Osteocyte (in vitro differentiated cells): Measurements from ENCODE around the gene TRMT1. TPM values are rescaled to one million over a fixed set of nuclear protein-coding genes. Genes with fewer than 3 reads are reported as not detected.
A peak's percentile ranks its signal among the peaks of the same experiment; 100 is the strongest.

Source experiments
- DNase-seq: peaks from one replicate; pipeline ENCODE4 v3.0.0; 2021; ENCODE audit warnings: mixed read lengths; ENCODE audit not compliant: unreplicated experiment; ENCODE audit errors: extremely low spot score
- H3K27ac Mint-ChIP-seq: one replicate; pipeline ENCODE4 v1.8.0; 2021; ENCODE audit warnings: mild to moderate bottlenecking, mixed read lengths; ENCODE audit not compliant: unreplicated experiment
- H3K27me3 Mint-ChIP-seq: one replicate; pipeline ENCODE4 v1.8.0; 2021; ENCODE audit warnings: mixed read lengths; ENCODE audit not compliant: unreplicated experiment
- H3K36me3 Mint-ChIP-seq: one replicate; pipeline ENCODE4 v1.8.0; 2021; ENCODE audit warnings: mixed read lengths; ENCODE audit not compliant: unreplicated experiment
- H3K4me1 Mint-ChIP-seq: one replicate; pipeline ENCODE4 v1.8.0; 2021; ENCODE audit warnings: mixed read lengths; ENCODE audit not compliant: unreplicated experiment
- H3K4me3 Mint-ChIP-seq: one replicate; pipeline ENCODE4 v1.8.0; 2021; ENCODE audit warnings: mild to moderate bottlenecking, moderate library complexity, mixed read lengths; ENCODE audit not compliant: unreplicated experiment
- H3K9me3 Mint-ChIP-seq: one replicate; pipeline ENCODE4 v1.8.0; 2021; ENCODE audit warnings: mixed read lengths; ENCODE audit not compliant: unreplicated experiment
- total RNA-seq: library from RNA; stranded (reverse); gene quantifications from 2 replicates; pipeline ENCODE4 v1.2.1, GENCODE V29; 2021
- TF ChIP-seq, protein P1 (sequence below): fragments of 200-600 bp; sonication (generic); IDR thresholded peaks from 2 replicates; pipeline ENCODE4 v1.5.0; 2021; ENCODE audit warnings: antibody characterized with exemption, mild to moderate bottlenecking, moderate library complexity

TRMT1 gene
- total RNA-seq, 1 donor from 2014 or later = 43.1 TPM

DNA sequence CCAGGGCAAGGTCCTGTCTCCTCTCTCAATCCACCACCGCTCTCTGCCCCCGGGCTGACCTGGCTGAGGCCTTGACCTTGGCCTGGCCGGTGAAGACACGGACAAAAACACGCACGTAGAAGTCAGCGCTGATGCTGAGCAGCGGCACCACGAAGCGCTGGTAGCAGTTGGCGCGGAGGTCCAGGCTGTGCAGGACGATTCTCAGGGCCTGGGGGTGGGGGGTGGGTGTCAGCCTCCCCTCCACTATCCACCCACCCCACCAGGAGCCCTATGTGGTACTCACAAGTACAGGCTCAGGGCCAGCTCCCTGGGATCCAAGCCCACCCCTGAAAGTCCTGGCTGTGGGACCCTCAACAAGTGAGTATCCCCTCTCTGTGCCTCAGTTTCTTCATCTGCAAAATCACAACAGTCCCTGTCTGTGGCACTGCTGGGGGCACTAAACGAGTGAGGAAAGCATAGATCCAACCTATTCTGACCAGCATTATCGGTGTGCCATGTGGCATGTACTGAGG lies 6.4 kb downstream of the TRMT1 start:
- Mint-ChIP-seq H3K27me3 (no peaks in the 10 kb centered on the region), H3K36me3 (peaks cover 4% of the 10 kb centered on the region), H3K9me3 (no peaks in the 10 kb centered on the region), H3K27ac (no peak overlapping the region), H3K4me3 (no peak overlapping the region), H3K4me1 (no peaks in the 10 kb centered on the region)
- DNase-seq = no peak
- TF ChIP-seq, protein P1, sequence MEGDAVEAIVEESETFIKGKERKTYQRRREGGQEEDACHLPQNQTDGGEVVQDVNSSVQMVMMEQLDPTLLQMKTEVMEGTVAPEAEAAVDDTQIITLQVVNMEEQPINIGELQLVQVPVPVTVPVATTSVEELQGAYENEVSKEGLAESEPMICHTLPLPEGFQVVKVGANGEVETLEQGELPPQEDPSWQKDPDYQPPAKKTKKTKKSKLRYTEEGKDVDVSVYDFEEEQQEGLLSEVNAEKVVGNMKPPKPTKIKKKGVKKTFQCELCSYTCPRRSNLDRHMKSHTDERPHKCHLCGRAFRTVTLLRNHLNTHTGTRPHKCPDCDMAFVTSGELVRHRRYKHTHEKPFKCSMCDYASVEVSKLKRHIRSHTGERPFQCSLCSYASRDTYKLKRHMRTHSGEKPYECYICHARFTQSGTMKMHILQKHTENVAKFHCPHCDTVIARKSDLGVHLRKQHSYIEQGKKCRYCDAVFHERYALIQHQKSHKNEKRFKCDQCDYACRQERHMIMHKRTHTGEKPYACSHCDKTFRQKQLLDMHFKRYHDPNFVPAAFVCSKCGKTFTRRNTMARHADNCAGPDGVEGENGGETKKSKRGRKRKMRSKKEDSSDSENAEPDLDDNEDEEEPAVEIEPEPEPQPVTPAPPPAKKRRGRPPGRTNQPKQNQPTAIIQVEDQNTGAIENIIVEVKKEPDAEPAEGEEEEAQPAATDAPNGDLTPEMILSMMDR = no peak

DNA sequence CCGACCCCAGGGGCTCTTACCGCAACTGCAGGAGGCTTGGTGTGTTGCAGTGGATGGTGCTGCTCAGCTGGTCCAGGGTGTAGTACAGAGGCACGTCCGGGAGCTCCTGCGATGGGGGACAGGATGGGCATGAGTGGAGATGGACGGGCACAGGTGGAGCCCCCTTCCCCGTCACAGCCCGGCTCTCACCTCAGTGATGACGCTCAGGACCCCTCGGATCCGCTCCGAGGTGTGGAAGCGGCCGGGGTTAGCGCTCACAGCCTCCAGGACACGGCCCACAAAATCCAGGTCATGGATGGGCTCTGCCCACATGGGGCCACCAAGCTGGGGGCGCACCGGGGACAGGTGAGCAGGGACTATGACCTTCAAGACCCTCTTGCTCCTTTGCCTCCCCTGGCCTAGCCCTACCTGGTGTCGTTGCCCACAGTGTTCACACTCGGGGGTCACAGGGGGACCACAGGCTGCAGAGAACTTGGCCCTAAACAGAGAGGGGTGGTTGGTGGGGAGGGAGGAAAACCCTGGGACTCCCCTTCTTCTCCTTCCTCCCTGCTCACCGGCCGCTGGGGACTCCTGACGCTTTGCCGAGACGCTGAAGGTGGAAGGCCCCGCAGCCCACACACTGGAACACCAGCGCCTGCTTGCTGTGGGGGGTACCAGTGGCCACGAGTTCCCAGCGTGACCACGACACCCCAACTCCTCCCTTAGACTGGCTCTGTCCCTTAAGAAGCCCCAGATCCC lies 7.0 kb downstream of the TRMT1 start:
- Mint-ChIP-seq H3K9me3 (no peaks in the 10 kb centered on the region), H3K36me3 (peaks cover 4% of the 10 kb centered on the region), H3K4me3 (no peak overlapping the region), H3K4me1 (no peaks in the 10 kb centered on the region), H3K27me3 (no peaks in the 10 kb centered on the region), H3K27ac (no peak overlapping the region)
- TF ChIP-seq, protein P1 = no peak
- no peak for DNase-seq

DNA sequence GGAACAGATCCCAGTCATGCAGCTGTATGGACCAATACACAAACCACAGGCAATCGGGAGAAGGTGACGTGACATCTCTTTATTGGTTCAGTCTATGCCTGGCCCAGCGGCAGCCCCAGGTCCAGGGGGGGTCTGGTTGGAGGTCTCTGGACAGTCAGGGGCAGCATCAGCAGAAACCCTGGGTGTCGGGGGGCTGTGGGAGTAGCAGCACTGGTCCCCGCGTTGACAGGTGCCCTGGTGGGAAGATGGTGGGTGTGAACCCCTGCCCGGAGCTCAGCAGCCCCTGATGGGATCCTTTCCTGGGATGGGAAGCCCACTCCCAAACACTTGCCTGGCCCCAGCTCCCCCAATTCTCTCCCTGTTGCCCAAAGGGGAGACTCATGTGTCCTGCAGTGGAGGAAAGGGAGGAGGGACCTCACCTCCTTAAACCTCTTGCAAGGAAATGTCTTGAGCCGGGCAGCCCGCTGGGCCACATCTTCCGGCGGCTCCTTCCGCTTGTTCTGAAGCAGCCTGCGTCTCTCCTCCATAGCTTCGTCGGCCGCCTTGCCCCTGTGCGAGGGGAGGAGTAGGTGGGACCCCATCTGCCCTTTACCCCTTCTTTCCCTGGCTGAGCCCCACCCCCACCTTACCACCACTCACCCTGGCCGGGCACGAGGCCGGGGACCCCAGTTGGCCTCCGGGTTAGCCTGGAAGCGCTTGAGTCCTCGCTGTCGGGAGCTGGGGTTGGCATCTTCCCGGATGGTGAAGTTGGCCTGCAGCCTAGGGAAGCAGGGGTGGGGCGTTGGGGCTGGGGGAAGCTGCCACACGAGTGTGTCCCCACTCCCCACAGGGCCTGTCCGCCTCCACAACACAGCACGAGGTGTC lies 11.5 kb downstream of the TRMT1 start:
- Mint-ChIP-seq H3K36me3 (peaks cover 2% of the 10 kb centered on the region), H3K27me3 (peaks cover under 1% of the 10 kb centered on the region), H3K4me1 (peaks cover 1% of the 10 kb centered on the region), H3K4me3 (no peak overlapping the region), H3K9me3 (no peaks in the 10 kb centered on the region), H3K27ac (no peak overlapping the region)
- no peak for DNase-seq
- TF ChIP-seq, protein P1 = peak; percentile 4

DNA sequence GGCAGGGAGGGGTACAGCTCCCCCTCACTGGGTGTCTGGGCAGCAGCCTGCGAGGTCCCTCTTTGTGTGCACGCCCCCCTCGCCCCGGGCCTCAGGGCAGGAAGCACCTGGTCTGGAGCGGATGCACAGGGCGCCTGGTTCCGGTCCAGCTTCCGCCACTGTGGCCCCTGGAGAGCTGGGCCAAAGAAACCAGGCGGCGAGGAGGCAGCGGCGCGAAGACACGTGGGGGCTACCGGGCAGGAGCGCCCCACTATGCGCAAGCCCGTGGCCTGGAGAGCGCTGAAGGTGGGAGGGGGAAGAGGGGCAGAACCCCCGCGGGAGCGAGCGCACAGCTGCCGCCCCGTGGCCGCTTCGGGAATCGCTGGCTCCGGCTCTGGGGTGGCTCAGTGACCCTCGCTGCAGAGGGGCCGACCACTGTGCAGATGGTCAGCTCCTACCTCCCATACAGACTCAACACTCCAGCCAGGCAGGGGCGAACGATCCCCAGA lies 12.1 kb downstream of the TRMT1 start:
- Mint-ChIP-seq H3K4me1 (peaks cover 4% of the 10 kb centered on the region), H3K4me3 (no peak overlapping the region), H3K27ac (no peak overlapping the region), H3K27me3 (peaks cover 4% of the 10 kb centered on the region), H3K36me3 (no peaks in the 10 kb centered on the region), H3K9me3 (no peaks in the 10 kb centered on the region)
- TF ChIP-seq, protein P1 = peak; percentile 64
- DNase-seq = no peak
